ENCODE measurements around the gene MARCO. TPM values are rescaled to one million over a fixed set of nuclear protein-coding genes. Genes with fewer than 3 reads are reported as not detected.

The MARCO gene
- total and polyA plus RNA-seq, 4 donors = 21.8 to 113 (median 61.6) TPM

DNA sequence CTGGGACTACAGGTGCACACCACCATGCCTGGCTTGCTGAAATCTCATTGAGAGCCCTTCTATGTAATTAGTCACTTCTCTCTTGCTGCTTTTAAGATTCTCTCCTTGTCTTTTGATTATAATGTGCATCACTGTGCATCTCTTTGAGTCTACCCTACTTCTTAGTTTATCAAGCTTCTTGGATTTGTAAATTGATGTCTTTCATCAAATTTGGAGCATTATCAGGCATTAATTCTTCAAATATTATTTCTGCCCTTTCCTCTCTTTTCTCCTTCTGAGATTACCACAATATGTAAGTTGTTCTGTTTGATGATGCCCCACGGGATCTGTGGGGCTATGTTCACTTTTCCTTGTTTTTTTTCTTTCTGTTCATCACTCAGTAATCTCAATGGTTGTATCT, 9.0 kb upstream of the MARCO start (continued):
- TF ChIP-seq, protein P1, sequence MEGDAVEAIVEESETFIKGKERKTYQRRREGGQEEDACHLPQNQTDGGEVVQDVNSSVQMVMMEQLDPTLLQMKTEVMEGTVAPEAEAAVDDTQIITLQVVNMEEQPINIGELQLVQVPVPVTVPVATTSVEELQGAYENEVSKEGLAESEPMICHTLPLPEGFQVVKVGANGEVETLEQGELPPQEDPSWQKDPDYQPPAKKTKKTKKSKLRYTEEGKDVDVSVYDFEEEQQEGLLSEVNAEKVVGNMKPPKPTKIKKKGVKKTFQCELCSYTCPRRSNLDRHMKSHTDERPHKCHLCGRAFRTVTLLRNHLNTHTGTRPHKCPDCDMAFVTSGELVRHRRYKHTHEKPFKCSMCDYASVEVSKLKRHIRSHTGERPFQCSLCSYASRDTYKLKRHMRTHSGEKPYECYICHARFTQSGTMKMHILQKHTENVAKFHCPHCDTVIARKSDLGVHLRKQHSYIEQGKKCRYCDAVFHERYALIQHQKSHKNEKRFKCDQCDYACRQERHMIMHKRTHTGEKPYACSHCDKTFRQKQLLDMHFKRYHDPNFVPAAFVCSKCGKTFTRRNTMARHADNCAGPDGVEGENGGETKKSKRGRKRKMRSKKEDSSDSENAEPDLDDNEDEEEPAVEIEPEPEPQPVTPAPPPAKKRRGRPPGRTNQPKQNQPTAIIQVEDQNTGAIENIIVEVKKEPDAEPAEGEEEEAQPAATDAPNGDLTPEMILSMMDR (IDR thresholded peaks at IDR 0.05; ENCODE audit: low read depth, low read length, missing input control) = no peak
- TF ChIP-seq RAD21 (IDR thresholded peaks at IDR 0.05) (no peak), GABPA (IDR thresholded peaks at IDR 0.05 in 1 of 2, conservative IDR thresholded peaks at IDR 0.05 in 1 of 2) (no peak), EGR1 (IDR thresholded peaks at IDR 0.05; ENCODE audit: low read depth in 2 of 2) (no peak)

GRCh38 chr2:118936306-118936705, 5.7 kb upstream of the MARCO start:
- no peak for TF ChIP-seq RAD21 (IDR thresholded peaks at IDR 0.05)
- TF ChIP-seq, protein P2, sequence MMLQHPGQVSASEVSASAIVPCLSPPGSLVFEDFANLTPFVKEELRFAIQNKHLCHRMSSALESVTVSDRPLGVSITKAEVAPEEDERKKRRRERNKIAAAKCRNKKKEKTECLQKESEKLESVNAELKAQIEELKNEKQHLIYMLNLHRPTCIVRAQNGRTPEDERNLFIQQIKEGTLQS (IDR thresholded peaks at IDR 0.05) = no peak
- TF ChIP-seq SP1 (IDR thresholded peaks at IDR 0.05) = no peak
- TF ChIP-seq, protein P3, sequence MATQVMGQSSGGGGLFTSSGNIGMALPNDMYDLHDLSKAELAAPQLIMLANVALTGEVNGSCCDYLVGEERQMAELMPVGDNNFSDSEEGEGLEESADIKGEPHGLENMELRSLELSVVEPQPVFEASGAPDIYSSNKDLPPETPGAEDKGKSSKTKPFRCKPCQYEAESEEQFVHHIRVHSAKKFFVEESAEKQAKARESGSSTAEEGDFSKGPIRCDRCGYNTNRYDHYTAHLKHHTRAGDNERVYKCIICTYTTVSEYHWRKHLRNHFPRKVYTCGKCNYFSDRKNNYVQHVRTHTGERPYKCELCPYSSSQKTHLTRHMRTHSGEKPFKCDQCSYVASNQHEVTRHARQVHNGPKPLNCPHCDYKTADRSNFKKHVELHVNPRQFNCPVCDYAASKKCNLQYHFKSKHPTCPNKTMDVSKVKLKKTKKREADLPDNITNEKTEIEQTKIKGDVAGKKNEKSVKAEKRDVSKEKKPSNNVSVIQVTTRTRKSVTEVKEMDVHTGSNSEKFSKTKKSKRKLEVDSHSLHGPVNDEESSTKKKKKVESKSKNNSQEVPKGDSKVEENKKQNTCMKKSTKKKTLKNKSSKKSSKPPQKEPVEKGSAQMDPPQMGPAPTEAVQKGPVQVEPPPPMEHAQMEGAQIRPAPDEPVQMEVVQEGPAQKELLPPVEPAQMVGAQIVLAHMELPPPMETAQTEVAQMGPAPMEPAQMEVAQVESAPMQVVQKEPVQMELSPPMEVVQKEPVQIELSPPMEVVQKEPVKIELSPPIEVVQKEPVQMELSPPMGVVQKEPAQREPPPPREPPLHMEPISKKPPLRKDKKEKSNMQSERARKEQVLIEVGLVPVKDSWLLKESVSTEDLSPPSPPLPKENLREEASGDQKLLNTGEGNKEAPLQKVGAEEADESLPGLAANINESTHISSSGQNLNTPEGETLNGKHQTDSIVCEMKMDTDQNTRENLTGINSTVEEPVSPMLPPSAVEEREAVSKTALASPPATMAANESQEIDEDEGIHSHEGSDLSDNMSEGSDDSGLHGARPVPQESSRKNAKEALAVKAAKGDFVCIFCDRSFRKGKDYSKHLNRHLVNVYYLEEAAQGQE (IDR thresholded peaks at IDR 0.05) = no peak
- no peak for TF ChIP-seq FOXA1 (IDR thresholded peaks at IDR 0.05)
- TF ChIP-seq, protein P4, sequence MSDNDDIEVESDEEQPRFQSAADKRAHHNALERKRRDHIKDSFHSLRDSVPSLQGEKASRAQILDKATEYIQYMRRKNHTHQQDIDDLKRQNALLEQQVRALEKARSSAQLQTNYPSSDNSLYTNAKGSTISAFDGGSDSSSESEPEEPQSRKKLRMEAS (IDR thresholded peaks at IDR 0.05) = no peak
- no peak for TF ChIP-seq JUND (IDR thresholded peaks at IDR 0.05)
- TF ChIP-seq EGR1 (IDR thresholded peaks at IDR 0.05; ENCODE audit: low read depth in 2 of 2) = no peak
- TF ChIP-seq HNF4G (IDR thresholded peaks at IDR 0.05) = no peak
- TF ChIP-seq FOXA2 (IDR thresholded peaks at IDR 0.05) = no peak
- no peak for TF ChIP-seq TAF1 (conservative IDR thresholded peaks at IDR 0.05)
- no peak for TF ChIP-seq YY1 (IDR thresholded peaks at IDR 0.05)
- no peak for TF ChIP-seq RXRA (IDR thresholded peaks at IDR 0.05)
- TF ChIP-seq, protein P1 (IDR thresholded peaks at IDR 0.05; ENCODE audit: low read depth, low read length, missing input control) = no peak
- no peak for TF ChIP-seq GABPA (IDR thresholded peaks at IDR 0.05 in 1 of 2, conservative IDR thresholded peaks at IDR 0.05 in 1 of 2)
- no peak for TF ChIP-seq HNF4A (conservative IDR thresholded peaks at IDR 0.05)
- TF ChIP-seq ZBTB33 (IDR thresholded peaks at IDR 0.05) = no peak
- no peak for TF ChIP-seq NR2F2 (IDR thresholded peaks at IDR 0.05)
- H3K36me3 ChIP-seq (ENCODE audit: control insufficient read depth in 4 of 4, insufficient read depth in 3 of 4, low read depth in 1 of 4, low read length in 3 of 4) = no peaks in the 10 kb centered on the region
- no peaks in the 10 kb centered on the region for H3K4me1 ChIP-seq (ENCODE audit: control insufficient read depth in 4 of 4, insufficient read depth in 4 of 4, low read length in 3 of 4)
- no peak overlapping the region for H3K9ac ChIP-seq (ENCODE audit: low read depth in 1 of 2, low read length in 2 of 2)
- no peak overlapping the region for H3K4me3 ChIP-seq (ENCODE audit: low read depth in 1 of 3, low read length in 3 of 3)
- no peak for DNase-seq (ENCODE audit: low spot score)
- peaks cover 3 to 15% (median 4%) of the 10 kb centered on the region in 4 donors for H3K9me3 ChIP-seq (ENCODE audit: control insufficient read depth in 4 of 4, low read length in 3 of 4)
- H3K27ac ChIP-seq (ENCODE audit: low read depth in 1 of 2, low read length in 2 of 2) = no peak overlapping the region
- 46% methylated on average over 2 of the region's 2 CpGs for WGBS
- H3K27me3 ChIP-seq (ENCODE audit: control insufficient read depth in 4 of 4, insufficient read depth in 4 of 4, low read length in 3 of 4) = no peaks in the 10 kb centered on the region
